Karpas-422 (cell line): ENCODE results near the gene SLC25A52. TPM values are rescaled to one million over a fixed set of nuclear protein-coding genes. Genes with fewer than 3 reads are reported as not detected.
"Not testable (repeated sequence)": the region's sequence is repeated elsewhere in the genome, so short reads cannot be mapped to it uniquely, and the experiment has no call there.

Experiments used
- DNase-seq: peaks from one replicate; pipeline ENCODE4 v3.0.0-alpha.2; 2015
- H2AFZ ChIP-seq: fragments of 200-600 bp; sonication (generic); 2 replicates; pipeline ENCODE4 v1.6.1; 2014; ENCODE audit warnings: antibody characterized with exemption, low read length, mixed read lengths
- H3K27ac ChIP-seq: fragments of 200-600 bp; sonication (generic); 2 replicates; pipeline ENCODE4 v1.5.1; 2014; ENCODE audit warnings: mild to moderate bottlenecking, low read length, moderate library complexity
- H3K27me3 ChIP-seq: fragments of 200-600 bp; sonication (generic); 2 replicates; pipeline ENCODE4 v1.6.1; 2014; ENCODE audit warnings: low read length, mixed read lengths
- H3K36me3 ChIP-seq: fragments of 200-600 bp; sonication (generic); 2 replicates; pipeline ENCODE4 v1.6.1; 2014; ENCODE audit warnings: low read length, mixed read lengths; ENCODE audit not compliant: insufficient read depth
- H3K4me1 ChIP-seq: fragments of 200-600 bp; sonication (generic); 2 replicates; pipeline ENCODE4 v1.6.1; 2014; ENCODE audit warnings: mild to moderate bottlenecking, low read length, mixed read lengths
- H3K4me2 ChIP-seq: fragments of 200-600 bp; sonication (generic); 2 replicates; pipeline ENCODE4 v1.6.1; 2014; ENCODE audit warnings: low read length, low read depth, mild to moderate bottlenecking; ENCODE audit not compliant: poor library complexity, severe bottlenecking
- H3K4me3 ChIP-seq: fragments of 200-600 bp; sonication (generic); 2 replicates; pipeline ENCODE4 v1.5.1; 2014; ENCODE audit warnings: mild to moderate bottlenecking, antibody characterized with exemption, low read length, mixed read lengths
- H3K79me2 ChIP-seq: fragments of 200-600 bp; sonication (generic); 2 replicates; pipeline ENCODE4 v1.6.1; 2014; ENCODE audit warnings: mild to moderate bottlenecking, low read length, mixed read lengths
- H3K9ac ChIP-seq: fragments of 200-600 bp; sonication (generic); 2 replicates; pipeline ENCODE4 v1.6.0; 2014; ENCODE audit warnings: low read length
- H3K9me2 ChIP-seq: fragments of 200-600 bp; sonication (generic), shearing (Covaris generic); replicated peaks from 2 replicates; pipeline ENCODE4 v1.6.0; 2014; ENCODE audit warnings: mild to moderate bottlenecking, low read length, moderate library complexity; ENCODE audit not compliant: insufficient read depth
- H3K9me3 ChIP-seq: fragments of 300-700, 200-600 bp; sonication (generic); 2 replicates; pipeline ENCODE4 v1.6.1; 2014; ENCODE audit warnings: low read length, mixed read lengths
- H4K20me1 ChIP-seq: fragments of 200-600 bp; sonication (generic); 2 replicates; pipeline ENCODE4 v1.6.1; 2014; ENCODE audit warnings: mild to moderate bottlenecking, antibody characterized with exemption, low read length, low read depth; ENCODE audit not compliant: insufficient read depth
- total RNA-seq: library from RNA; depleted of rRNA; stranded (reverse); fragments of >200 nt; shearing (Covaris generic); gene quantifications from 2 replicates; pipeline ENCODE4 v1.2.3, GENCODE V29; 2014; ENCODE audit warnings: low replicate concordance; rRNA removed

The SLC25A52 gene
- not detected in 2 replicates for total RNA-seq

GRCh38 chr18:31760695-31761094 is at the start of gene SLC25A52:
Gene SLC25A52 (minus strand): TSS chr18:31760880. CDS start chr18:31760661, 219 bp downstream.
- Histone ChIP-seq H3K4me2 (no peak within 1 kb of the TSS), H3K4me1 (no peaks in the 10 kb centered on the region), H3K9me3 (no peaks in the 10 kb centered on the region), H4K20me1 (no peaks in the 10 kb centered on the region), H3K36me3 (no peaks in the 10 kb centered on the region), H3K27ac (no peak within 1 kb of the TSS), H3K79me2 (no peaks in the 10 kb centered on the region), H3K9ac (no peak within 1 kb of the TSS), H3K27me3 (no peaks in the 10 kb centered on the region), H2AFZ (no peak within 1 kb of the TSS), H3K4me3 (no peak within 1 kb of the TSS), H3K9me2 (no peaks in the 10 kb centered on the region)
- peak; percentile 23 for DNase-seq

GRCh38 chr18:31809049-31809448 is 48.4 kb upstream of the SLC25A52 start:
- H3K9me3 ChIP-seq, H3K4me2 ChIP-seq: not testable (repeated sequence)

GRCh38 chr18:31801078-31801477 is 40.4 kb upstream of the SLC25A52 start:
- Histone ChIP-seq H3K4me2 (no peak overlapping the region), H4K20me1 (no peaks in the 10 kb centered on the region), H3K27me3 (no peaks in the 10 kb centered on the region), H3K9ac (no peak overlapping the region), H3K4me1 (no peaks in the 10 kb centered on the region), H2AFZ (no peak overlapping the region), H3K9me2 (no peaks in the 10 kb centered on the region), H3K9me3 (no peaks in the 10 kb centered on the region), H3K79me2 (no peaks in the 10 kb centered on the region), H3K36me3 (no peaks in the 10 kb centered on the region), H3K27ac (no peak overlapping the region), H3K4me3 (no peak overlapping the region)
- no peak for DNase-seq

More at GRCh38 chr18:31809049-31809448, 48.4 kb upstream of the SLC25A52 start:
- not testable (repeated sequence) for H4K20me1 ChIP-seq, H2AFZ ChIP-seq, H3K9me2 ChIP-seq, H3K27me3 ChIP-seq, H3K36me3 ChIP-seq, H3K79me2 ChIP-seq, H3K4me3 ChIP-seq, H3K4me1 ChIP-seq, H3K9ac ChIP-seq, DNase-seq, H3K27ac ChIP-seq

GRCh38 chr18:31799257-31799656 is 38.6 kb upstream of the SLC25A52 start:
- H3K4me1 ChIP-seq, H3K9ac ChIP-seq, H2AFZ ChIP-seq, H3K27ac ChIP-seq, H4K20me1 ChIP-seq, H3K9me3 ChIP-seq, H3K4me2 ChIP-seq, H3K79me2 ChIP-seq, H3K4me3 ChIP-seq, H3K36me3 ChIP-seq, H3K27me3 ChIP-seq, H3K9me2 ChIP-seq, DNase-seq: not testable (repeated sequence)

- Histone ChIP-seq H3K9me2 (no peaks in the 10 kb centered on the region), H4K20me1 (no peaks in the 10 kb centered on the region), H3K4me1 (no peaks in the 10 kb centered on the region; the same call in 1 of the 2 replicates), H3K9ac (no peak overlapping the region), H3K27ac (no peak overlapping the region), H3K4me3 (no peak overlapping the region), H3K4me2 (no peak overlapping the region), H3K27me3 (no peaks in the 10 kb centered on the region), H3K36me3 (no peaks in the 10 kb centered on the region), H3K79me2 (no peaks in the 10 kb centered on the region), H2AFZ (no peak overlapping the region), H3K9me3 (no peaks in the 10 kb centered on the region)
- no peak for DNase-seq
Observed at GRCh38 chr18:31798399-31798798, 37.7 kb upstream of the SLC25A52 start.

- no peak for DNase-seq
- no peaks in the 10 kb centered on the region for H3K79me2 ChIP-seq
- no peak overlapping the region for H3K9ac ChIP-seq
- H3K27me3 ChIP-seq = no peaks in the 10 kb centered on the region
- no peak overlapping the region for H3K27ac ChIP-seq
- H4K20me1 ChIP-seq = no peaks in the 10 kb centered on the region
- no peaks in the 10 kb centered on the region for H3K9me3 ChIP-seq
- H3K4me2 ChIP-seq = no peak overlapping the region
- H3K36me3 ChIP-seq = no peaks in the 10 kb centered on the region
- no peaks in the 10 kb centered on the region for H3K9me2 ChIP-seq
- no peaks in the 10 kb centered on the region; the same call in 1 of the 2 replicates for H3K4me1 ChIP-seq
- H3K4me3 ChIP-seq = no peak overlapping the region
- H2AFZ ChIP-seq = no peak overlapping the region
Observed at GRCh38 chr18:31795747-31796146, 35.1 kb upstream of the SLC25A52 start.

- H3K4me2 ChIP-seq = no peak overlapping the region
- no peaks in the 10 kb centered on the region for H3K36me3 ChIP-seq
- no peak overlapping the region for H3K9ac ChIP-seq
- no peak overlapping the region for H3K27ac ChIP-seq
- H3K4me3 ChIP-seq = no peak overlapping the region
- H3K79me2 ChIP-seq = no peaks in the 10 kb centered on the region
- H2AFZ ChIP-seq = no peak overlapping the region
- no peaks in the 10 kb centered on the region for H3K27me3 ChIP-seq
- no peaks in the 10 kb centered on the region; the same call in 1 of the 2 replicates for H3K4me1 ChIP-seq
- no peak for DNase-seq
- H4K20me1 ChIP-seq = no peaks in the 10 kb centered on the region
- H3K9me2 ChIP-seq = no peaks in the 10 kb centered on the region
- H3K9me3 ChIP-seq = no peaks in the 10 kb centered on the region
Observed at GRCh38 chr18:31793531-31793930, 32.9 kb upstream of the SLC25A52 start.

- no peak overlapping the region for H3K4me3 ChIP-seq
- H4K20me1 ChIP-seq = no peaks in the 10 kb centered on the region
- H3K4me2 ChIP-seq = no peak overlapping the region
- H2AFZ ChIP-seq = no peak overlapping the region
- no peak overlapping the region for H3K9ac ChIP-seq
- no peaks in the 10 kb centered on the region for H3K79me2 ChIP-seq
- no peaks in the 10 kb centered on the region for H3K9me2 ChIP-seq
- no peaks in the 10 kb centered on the region for H3K27me3 ChIP-seq
- no peaks in the 10 kb centered on the region for H3K36me3 ChIP-seq
- no peaks in the 10 kb centered on the region; the same call in 1 of the 2 replicates for H3K4me1 ChIP-seq
- DNase-seq = no peak
- no peaks in the 10 kb centered on the region for H3K9me3 ChIP-seq
- H3K27ac ChIP-seq = no peak overlapping the region
Observed at GRCh38 chr18:31792580-31792911, 31.9 kb upstream of the SLC25A52 start.
